Osteocyte (in vitro differentiated cells): Measurements from ENCODE around the gene NID1. TPM values are rescaled to one million over a fixed set of nuclear protein-coding genes. Genes with fewer than 3 reads are reported as not detected.

Source experiments
- DNase-seq: peaks from one replicate; pipeline ENCODE4 v3.0.0; 2021; ENCODE audit warnings: mixed read lengths; ENCODE audit not compliant: unreplicated experiment; ENCODE audit errors: extremely low spot score
- H3K27ac Mint-ChIP-seq: one replicate; pipeline ENCODE4 v1.8.0; 2021; ENCODE audit warnings: mild to moderate bottlenecking, mixed read lengths; ENCODE audit not compliant: unreplicated experiment
- H3K27me3 Mint-ChIP-seq: one replicate; pipeline ENCODE4 v1.8.0; 2021; ENCODE audit warnings: mixed read lengths; ENCODE audit not compliant: unreplicated experiment
- H3K36me3 Mint-ChIP-seq: one replicate; pipeline ENCODE4 v1.8.0; 2021; ENCODE audit warnings: mixed read lengths; ENCODE audit not compliant: unreplicated experiment
- H3K4me1 Mint-ChIP-seq: one replicate; pipeline ENCODE4 v1.8.0; 2021; ENCODE audit warnings: mixed read lengths; ENCODE audit not compliant: unreplicated experiment
- H3K4me3 Mint-ChIP-seq: one replicate; pipeline ENCODE4 v1.8.0; 2021; ENCODE audit warnings: mild to moderate bottlenecking, moderate library complexity, mixed read lengths; ENCODE audit not compliant: unreplicated experiment
- H3K9me3 Mint-ChIP-seq: one replicate; pipeline ENCODE4 v1.8.0; 2021; ENCODE audit warnings: mixed read lengths; ENCODE audit not compliant: unreplicated experiment
- CTCF ChIP-seq: fragments of 200-600 bp; sonication (generic); IDR thresholded peaks from 2 replicates; pipeline ENCODE4 v1.5.0; 2021; ENCODE audit warnings: antibody characterized with exemption, mild to moderate bottlenecking, moderate library complexity
- total RNA-seq: library from RNA; stranded (reverse); gene quantifications from 2 replicates; pipeline ENCODE4 v1.2.1, GENCODE V29; 2021

The NID1 gene
- total RNA-seq, 1 donor from 2014 or later: 142 TPM

- Mint-ChIP-seq H3K27ac (peak overlapping the region; percentile 94), H3K4me1 (peaks cover 52% of the 10 kb centered on the region), H3K9me3 (peaks cover 12% of the 10 kb centered on the region), H3K36me3 (peaks cover 42% of the 10 kb centered on the region), H3K27me3 (no peaks in the 10 kb centered on the region), H3K4me3 (peak overlapping the region; percentile 49)
- no peak for TF ChIP-seq CTCF
- no peak for DNase-seq
These were observed 80.7 kb downstream of the NID1 start for GRCh38 chr1:235984041-235984825.

GRCh38 chr1:235980976-235981375, 83.9 kb downstream of the NID1 start:
- peaks cover 50% of the 10 kb centered on the region for H3K4me1 Mint-ChIP-seq
- peak overlapping the region; percentile 2 for H3K27ac Mint-ChIP-seq
- DNase-seq: no peak
- H3K4me3 Mint-ChIP-seq: no peak overlapping the region
- H3K9me3 Mint-ChIP-seq: no peaks in the 10 kb centered on the region
- no peak for TF ChIP-seq CTCF
- H3K36me3 Mint-ChIP-seq: peaks cover 46% of the 10 kb centered on the region
- no peaks in the 10 kb centered on the region for H3K27me3 Mint-ChIP-seq

DNA sequence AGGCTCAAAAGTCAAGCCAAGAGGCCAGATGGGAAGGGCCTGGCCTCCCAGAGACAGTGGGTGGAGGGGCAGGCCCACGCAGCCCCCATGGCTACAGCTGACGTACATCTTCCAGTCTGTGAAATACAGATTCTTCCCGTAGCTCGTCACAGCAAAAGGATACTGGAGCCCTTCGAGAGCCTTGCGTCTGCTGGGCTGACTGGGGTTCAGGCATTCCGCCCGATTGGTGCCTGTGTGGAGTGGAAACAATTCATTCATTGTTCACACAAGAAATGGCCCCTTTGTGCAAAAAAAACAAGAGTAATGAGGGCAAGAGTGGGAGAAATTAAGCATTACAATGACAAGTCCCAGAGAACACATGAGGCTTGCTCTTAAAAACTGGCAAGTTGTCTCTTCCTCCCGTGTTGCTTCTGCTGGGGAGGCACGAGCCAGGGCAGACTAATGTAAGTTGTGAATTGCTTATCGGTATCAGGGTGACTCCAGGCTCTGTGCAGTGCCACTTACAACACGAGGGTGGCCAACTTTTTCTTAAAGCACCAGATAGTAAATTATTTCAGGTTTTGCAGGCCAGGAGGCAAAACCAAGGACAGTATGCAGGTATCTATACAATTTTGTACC, 85.1 kb downstream of the NID1 start:
- Mint-ChIP-seq H3K36me3 (peaks cover 47% of the 10 kb centered on the region), H3K27ac (no peak overlapping the region), H3K9me3 (no peaks in the 10 kb centered on the region), H3K4me3 (no peak overlapping the region), H3K4me1 (peaks cover 41% of the 10 kb centered on the region), H3K27me3 (no peaks in the 10 kb centered on the region)
- TF ChIP-seq CTCF: no peak
- DNase-seq: no peak

DNA sequence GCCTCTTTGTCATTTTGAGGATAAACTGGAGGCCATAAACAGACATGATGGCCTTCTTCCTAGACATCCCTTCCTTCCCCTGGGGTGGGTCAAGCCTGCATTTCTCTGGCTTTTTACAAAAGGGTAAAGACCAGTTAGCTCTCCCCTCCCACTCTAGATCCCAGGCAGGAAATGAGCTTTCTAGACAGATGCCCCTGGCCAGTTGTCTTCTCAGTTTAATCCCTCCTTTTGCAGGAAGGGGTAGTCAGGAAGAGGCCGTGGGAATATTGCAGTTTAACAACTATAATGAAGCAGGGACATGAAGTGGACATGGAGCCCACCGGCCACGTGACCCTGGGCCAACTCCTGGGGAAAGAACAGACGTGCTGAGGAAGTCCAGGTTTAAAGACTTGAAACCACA, 85.7 kb downstream of the NID1 start:
- peaks cover 47% of the 10 kb centered on the region for H3K36me3 Mint-ChIP-seq
- no peak for TF ChIP-seq CTCF

DNA sequence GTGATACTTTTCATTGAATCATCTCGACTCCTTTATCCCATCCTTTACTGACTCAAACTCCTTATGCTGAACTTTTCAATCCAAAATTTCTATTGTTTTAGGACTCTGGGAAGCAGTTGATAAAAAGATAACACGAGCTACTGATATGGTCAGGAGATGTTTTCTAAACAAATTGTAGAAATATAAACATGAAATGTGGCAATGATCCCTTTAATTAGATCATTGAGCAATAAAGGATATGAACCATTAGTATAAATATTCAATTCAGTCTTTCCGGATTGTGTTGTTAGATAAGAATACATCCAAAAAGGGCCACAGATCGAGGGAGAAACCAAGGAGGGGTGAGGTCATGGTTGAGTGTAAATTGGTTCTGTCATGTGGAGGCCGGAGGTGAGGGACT, 88.4 kb downstream of the NID1 start:
- DNase-seq: no peak
- peaks cover 28% of the 10 kb centered on the region for H3K4me1 Mint-ChIP-seq
- no peak overlapping the region for H3K4me3 Mint-ChIP-seq
- TF ChIP-seq CTCF: no peak
- no peak overlapping the region for H3K27ac Mint-ChIP-seq
- no peaks in the 10 kb centered on the region for H3K9me3 Mint-ChIP-seq
- no peaks in the 10 kb centered on the region for H3K27me3 Mint-ChIP-seq
- H3K36me3 Mint-ChIP-seq: peaks cover 44% of the 10 kb centered on the region

More for the DNA sequence above, 85.7 kb downstream of the NID1 start:
- H3K9me3 Mint-ChIP-seq: no peaks in the 10 kb centered on the region
- no peak overlapping the region for H3K27ac Mint-ChIP-seq
- H3K27me3 Mint-ChIP-seq: no peaks in the 10 kb centered on the region
- DNase-seq: no peak
- no peak overlapping the region for H3K4me3 Mint-ChIP-seq
- H3K4me1 Mint-ChIP-seq: peaks cover 34% of the 10 kb centered on the region
